Anterior cingulate cortex (tissue), 58 donors: ENCODE data around the gene LRP5.

Source experiments
- DNase-seq, 58 donors: peaks; one replicate each; lab custom pipeline; 2025; lab: John Stamatoyannopoulos, UW

Gene LRP5

GRCh38 chr11:68406324-68407313 lies 94.2 kb downstream of the LRP5 start:
- DNase-seq, result no peak

GRCh38 chr11:68408512-68408911 lies 96.1 kb downstream of the LRP5 start:
- no peak for DNase-seq

DNA sequence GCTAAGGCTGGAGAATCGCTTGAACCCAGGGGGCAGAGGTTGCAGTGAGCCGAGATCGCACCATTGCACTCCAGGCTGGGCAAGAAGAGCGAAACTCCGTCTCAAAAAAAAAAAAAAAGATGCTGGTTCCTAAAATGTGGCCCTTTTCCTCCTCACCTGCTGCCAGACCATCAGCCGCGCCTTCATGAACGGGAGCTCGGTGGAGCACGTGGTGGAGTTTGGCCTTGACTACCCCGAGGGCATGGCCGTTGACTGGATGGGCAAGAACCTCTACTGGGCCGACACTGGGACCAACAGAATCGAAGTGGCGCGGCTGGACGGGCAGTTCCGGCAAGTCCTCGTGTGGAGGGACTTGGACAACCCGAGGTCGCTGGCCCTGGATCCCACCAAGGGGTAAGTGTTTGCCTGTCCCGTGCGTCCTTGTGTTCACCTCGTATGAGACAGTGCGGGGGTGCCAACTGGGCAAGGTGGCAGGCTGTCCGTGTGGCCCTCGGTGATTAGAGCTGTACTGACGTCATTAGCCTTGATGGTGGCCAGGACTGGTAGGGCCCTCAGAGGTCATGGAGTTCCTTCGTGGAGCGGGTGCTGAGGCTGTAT lies 97.5 kb downstream of the LRP5 start:
- no peak for DNase-seq

DNA sequence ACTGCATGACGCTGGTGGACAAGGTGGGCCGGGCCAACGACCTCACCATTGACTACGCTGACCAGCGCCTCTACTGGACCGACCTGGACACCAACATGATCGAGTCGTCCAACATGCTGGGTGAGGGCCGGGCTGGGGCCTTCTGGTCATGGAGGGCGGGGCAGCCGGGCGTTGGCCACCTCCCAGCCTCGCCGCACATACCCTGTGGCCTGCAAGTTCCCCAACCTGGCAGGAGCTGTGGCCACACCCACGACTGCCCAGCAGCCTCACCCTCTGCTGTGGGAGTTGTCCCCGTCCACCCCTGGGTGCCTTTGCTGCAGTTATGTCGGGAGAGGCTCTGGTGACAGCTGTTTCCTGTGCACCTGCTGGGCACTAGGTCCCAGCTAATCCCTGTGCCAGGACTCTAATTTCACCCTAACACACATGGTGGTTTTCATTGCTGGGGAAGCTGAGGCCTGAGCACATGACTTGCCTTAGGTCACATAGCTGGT lies 99.2 kb downstream of the LRP5 start:
- no peak for DNase-seq

DNA sequence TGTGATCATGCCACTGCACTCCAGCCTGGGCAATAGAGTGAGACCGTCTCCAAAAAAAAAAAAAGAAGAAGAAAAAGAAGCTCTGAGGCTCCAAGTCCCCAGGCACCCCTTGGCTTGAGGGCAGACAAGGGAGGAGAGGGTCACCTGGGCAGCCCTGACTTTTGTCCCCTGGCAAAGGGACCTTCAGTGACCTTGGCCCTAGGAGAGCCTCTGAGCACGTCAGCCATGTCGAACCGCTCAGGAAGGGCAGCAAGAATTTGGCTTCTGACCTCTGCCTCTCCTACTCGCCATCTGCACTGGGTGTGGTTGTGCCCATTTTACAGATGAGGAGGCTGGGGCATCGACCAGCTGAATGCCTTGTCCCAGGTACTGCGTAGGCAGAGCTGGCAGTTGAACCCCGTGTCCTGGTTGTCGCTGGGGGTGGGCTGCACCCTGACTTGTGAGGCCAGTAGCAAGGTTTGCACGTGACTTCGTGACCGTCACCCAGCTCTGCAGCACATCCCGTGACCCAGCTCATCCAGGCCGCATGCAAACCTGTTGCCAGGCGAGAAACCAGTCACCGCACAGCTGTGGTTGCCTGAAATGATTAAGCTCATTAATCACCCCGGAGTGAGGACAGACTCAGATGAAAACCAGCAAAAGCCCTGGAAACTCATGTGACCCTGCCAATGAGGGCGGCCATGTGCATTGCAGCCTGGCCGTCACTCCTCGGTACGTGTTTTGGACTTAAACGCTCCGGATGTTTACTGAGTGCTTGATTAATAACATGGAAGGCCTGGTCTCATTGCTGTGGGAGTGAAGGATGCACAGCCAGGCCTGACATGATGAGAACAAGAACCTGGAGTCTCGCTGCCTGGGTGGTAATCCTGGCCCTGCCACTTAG lies 100.4 kb downstream of the LRP5 start:
- no peak for DNase-seq

DNA sequence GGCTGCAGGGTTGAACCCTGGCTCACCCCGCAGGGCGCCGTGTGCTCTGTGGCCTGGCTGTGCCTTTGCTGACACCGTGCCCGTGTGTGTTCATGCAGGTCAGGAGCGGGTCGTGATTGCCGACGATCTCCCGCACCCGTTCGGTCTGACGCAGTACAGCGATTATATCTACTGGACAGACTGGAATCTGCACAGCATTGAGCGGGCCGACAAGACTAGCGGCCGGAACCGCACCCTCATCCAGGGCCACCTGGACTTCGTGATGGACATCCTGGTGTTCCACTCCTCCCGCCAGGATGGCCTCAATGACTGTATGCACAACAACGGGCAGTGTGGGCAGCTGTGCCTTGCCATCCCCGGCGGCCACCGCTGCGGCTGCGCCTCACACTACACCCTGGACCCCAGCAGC lies 101.2 kb downstream of the LRP5 start:
- DNase-seq, result no peak

DNA sequence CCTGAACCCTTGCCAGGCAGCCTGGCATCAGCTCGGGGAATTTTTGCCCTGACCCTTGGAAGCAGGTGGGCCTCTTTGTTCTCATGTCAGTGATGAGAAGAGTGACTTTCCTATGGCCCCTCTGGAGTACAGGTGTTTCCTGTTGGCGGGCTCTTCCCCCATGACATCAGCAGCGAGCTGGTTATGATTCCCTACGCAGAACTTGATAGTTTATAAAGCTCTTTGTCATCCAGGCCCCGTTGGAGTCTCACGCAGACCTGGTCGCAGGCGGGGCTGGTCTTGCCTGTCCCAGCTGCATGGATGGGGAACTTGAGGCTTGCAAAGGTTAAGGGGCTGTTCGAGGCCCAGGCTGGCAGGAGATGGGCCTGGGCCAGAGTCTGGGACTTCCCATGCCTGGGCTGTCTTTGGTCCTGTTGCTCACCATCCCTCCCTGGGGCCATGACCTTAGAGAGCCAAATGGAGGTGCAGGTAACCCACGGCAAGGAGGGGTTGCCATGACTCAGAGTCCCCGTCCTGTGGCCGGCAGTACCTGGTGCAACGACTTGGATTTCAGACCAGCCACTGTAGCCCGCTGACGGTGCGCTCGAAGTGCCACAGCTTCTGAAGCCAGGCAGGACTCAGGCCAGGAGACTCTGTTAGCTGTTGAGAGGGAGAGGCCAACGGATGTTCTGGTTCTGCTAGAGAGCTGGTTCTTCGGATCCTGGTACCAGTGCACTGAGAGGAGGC lies 102.3 kb downstream of the LRP5 start:
- DNase-seq, result no peak

DNA sequence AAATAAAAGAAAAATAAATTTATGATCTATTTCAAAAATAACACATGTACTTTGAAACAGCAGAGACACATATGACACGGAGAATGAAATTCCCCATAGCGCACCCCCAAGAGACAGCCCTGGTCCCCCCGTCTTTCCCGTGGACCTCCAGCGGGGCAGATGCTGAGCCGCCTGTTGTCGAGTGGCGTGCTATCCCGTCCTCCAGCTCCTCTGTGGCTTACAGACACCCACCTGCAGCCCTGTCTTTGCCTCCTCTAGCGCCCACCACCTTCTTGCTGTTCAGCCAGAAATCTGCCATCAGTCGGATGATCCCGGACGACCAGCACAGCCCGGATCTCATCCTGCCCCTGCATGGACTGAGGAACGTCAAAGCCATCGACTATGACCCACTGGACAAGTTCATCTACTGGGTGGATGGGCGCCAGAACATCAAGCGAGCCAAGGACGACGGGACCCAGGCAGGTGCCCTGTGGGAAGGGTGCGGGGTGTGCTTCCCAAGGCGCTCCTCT lies 103.7 kb downstream of the LRP5 start:
- no peak for DNase-seq

GRCh38 chr11:68418648-68419047 lies 106.3 kb downstream of the LRP5 start:
- no peak for DNase-seq

DNA sequence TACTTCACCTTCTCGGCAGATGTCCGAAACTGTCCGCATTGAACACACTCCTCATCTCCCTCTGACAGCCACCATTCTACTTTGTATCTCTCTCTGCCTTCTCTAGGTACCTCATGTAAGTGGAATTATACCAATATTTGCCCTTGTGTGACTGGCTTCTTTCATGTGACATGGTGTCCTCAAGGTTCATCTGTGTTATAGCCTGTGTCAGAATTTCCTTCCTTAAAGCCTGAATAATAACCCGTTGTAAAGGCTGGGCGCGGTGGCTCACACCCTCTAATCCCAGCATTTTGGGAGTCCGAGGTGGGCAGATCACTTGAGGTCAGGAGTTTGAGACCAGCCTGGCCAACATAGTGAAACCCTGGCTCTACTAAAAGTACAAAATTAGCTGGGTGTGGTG lies 107.8 kb downstream of the LRP5 start:
- DNase-seq, result no peak

DNA sequence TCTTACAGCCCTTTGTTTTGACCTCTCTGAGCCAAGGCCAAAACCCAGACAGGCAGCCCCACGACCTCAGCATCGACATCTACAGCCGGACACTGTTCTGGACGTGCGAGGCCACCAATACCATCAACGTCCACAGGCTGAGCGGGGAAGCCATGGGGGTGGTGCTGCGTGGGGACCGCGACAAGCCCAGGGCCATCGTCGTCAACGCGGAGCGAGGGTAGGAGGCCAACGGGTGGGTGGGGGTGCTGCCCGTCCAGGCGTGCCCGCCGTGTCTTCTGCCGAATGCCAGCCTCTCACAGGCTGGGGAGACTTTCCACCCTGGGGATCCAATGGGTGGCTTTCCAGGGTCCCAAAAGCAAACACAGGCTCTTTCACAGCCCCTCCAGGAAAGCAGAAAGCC lies 111.1 kb downstream of the LRP5 start:
- no peak for DNase-seq

GRCh38 chr11:68424101-68424632 lies 111.8 kb downstream of the LRP5 start:
- DNase-seq, result no peak

DNA sequence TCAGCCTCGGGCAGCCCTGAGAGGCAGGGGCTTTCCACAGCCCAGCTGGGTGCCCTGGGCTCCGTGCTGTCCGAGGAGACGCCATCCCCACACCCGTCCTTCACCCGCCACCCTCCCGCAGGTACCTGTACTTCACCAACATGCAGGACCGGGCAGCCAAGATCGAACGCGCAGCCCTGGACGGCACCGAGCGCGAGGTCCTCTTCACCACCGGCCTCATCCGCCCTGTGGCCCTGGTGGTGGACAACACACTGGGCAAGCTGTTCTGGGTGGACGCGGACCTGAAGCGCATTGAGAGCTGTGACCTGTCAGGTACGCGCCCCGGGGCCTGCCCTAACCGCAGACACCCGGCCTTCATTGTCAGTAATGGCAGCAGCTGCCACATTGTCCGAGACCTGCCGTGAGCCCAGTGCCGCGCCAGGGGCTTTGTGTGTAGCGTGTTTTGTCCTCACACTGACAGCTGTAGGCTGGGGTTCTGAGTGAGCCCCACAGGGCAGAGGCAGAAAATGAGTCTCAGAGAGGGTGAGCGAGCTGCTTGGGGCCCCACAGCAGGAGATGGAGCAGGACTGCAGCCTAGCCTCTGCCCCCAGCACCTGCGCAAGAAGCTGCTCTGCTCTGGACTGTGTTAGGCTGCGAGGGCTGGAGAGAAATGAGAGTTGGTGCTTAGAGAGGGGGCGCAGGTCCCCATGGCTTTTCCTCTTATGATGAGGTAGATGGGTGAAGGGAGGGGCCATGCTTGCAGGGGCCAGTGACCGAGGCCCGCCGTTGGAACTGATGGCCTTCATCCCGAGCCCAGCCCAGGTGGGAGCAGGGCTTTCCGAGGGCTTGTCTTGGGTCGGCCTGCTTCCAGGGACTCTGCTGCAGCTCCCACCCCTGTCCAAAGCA lies 112.8 kb downstream of the LRP5 start:
- DNase-seq, result no peak

DNA sequence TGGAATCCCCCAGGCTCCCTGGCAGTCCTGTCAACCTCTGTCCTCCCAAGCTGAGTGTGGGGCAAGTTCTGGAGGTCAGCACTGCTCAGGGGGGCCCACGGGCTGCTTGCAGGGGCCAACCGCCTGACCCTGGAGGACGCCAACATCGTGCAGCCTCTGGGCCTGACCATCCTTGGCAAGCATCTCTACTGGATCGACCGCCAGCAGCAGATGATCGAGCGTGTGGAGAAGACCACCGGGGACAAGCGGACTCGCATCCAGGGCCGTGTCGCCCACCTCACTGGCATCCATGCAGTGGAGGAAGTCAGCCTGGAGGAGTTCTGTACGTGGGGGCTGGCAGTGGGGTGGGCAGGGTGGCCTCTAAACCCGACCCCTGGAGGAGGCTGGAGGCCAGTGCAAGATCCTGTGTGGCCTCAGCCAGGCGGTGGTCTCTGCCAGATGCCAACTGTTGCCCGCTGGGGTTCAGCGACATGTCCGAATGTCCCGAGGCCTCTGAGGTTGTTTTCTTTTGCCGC lies 113.5 kb downstream of the LRP5 start:
- DNase-seq, result no peak

- no peak for DNase-seq
These were observed 117.3 kb downstream of the LRP5 start for GRCh38 chr11:68429661-68430060.

DNA sequence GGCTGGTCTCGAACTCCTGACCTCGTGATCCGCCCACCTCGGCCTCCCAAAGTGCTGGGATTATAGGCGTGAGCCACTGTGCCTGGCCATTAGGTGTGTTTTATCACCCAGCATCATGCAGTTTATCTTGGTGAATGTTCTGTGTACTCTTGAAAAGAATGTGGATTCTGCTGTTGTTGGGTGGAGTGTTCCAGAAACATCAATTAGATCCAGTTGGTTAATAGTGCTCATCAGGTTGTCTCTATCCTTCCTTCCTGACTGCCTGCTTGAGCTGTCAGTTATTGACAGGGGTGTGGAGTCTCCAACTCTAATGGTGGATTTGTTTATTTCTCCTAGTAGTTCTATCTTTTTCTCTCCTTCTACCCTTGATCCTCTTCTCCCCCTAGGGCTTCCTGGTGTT lies 118.0 kb downstream of the LRP5 start:
- DNase-seq, result no peak

- DNase-seq, result no peak
These were observed 118.4 kb downstream of the LRP5 start for GRCh38 chr11:68430801-68431200.

GRCh38 chr11:68431984-68432645 lies 119.7 kb downstream of the LRP5 start:
- DNase-seq, result no peak
